ENCODE results near the gene MOXD1. TPM values are rescaled to one million over a fixed set of nuclear protein-coding genes. Genes with fewer than 3 reads are reported as not detected.

Gene MOXD1
- polyA plus RNA-seq, 1 of the 3 experiments (the other 2 are of a cell fraction), result 252 TPM

- Histone ChIP-seq H3K9me2 (no peaks in the 10 kb centered on the region), H2AFZ (ENCODE audit: low read depth) (no peak overlapping the region), H3K27me3 (ENCODE audit: insufficient read depth) (peaks cover 7% of the 10 kb centered on the region; the same call in 1 of the 2 replicates), H3K9me3 (no peaks in the 10 kb centered on the region), H3K4me2 (no peak overlapping the region), H3K4me1 (ENCODE audit: control insufficient read depth in 1 of 2, insufficient read depth in 2 of 2, low read depth in 1 of 2, low read length in 1 of 2) (no peaks in the 10 kb centered on the region), H4K20me1 (ENCODE audit: insufficient read depth) (no peaks in the 10 kb centered on the region), H3K36me3 (replicated peaks in 1 of 2; ENCODE audit: control insufficient read depth in 1 of 2, insufficient read depth in 2 of 2, low read length in 1 of 2) (no peaks in the 10 kb centered on the region), H3K9ac (no peak overlapping the region), H3K4me3 (ENCODE audit: low read depth in 2 of 2, low read length in 1 of 2) (no peak overlapping the region), H3F3A (replicated peaks; ENCODE audit: insufficient read depth) (no peaks in the 10 kb centered on the region), H3K27ac (ENCODE audit: low read depth in 2 of 2, low read length in 1 of 2) (no peak overlapping the region), H3K79me2 (ENCODE audit: insufficient read depth) (no peaks in the 10 kb centered on the region)
- DNase-seq, result no peak
- POLR2A ChIA-PET, result no interaction called here
- CTCF ChIA-PET, result interaction anchor here (11.5 kb wide), 1 partner anchor 18 kb away, joined by 114 read pairs; no protein-coding TSS in a partner anchor
- no peak for TF ChIP-seq POLR2AphosphoS5 (IDR thresholded peaks at IDR 0.05; ENCODE audit: low read depth, low read length)
- TF ChIP-seq NRF1 (IDR thresholded peaks at IDR 0.05; ENCODE audit: low read depth, low read length), result no peak
- no peak for TF ChIP-seq FOSL2 (IDR thresholded peaks at IDR 0.05; ENCODE audit: borderline replicate concordance, low read depth)
- no peak for TF ChIP-seq MEF2A (IDR thresholded peaks at IDR 0.05; ENCODE audit: borderline replicate concordance, low read depth)
- TF ChIP-seq MAX (IDR thresholded peaks at IDR 0.05; ENCODE audit: low read depth), result no peak
- TF ChIP-seq YY1 (IDR thresholded peaks at IDR 0.05; ENCODE audit: low read depth), result no peak
- no peak for TF ChIP-seq CHD2 (IDR thresholded peaks at IDR 0.05; ENCODE audit: low read length, partially characterized antibody)
- TF ChIP-seq PBX3 (IDR thresholded peaks at IDR 0.05), result no peak
- TF ChIP-seq RXRA (IDR thresholded peaks at IDR 0.05; ENCODE audit: borderline replicate concordance, low read depth), result no peak
- TF ChIP-seq SIN3A (IDR thresholded peaks at IDR 0.05; ENCODE audit: borderline replicate concordance, low read depth, low read length), result no peak
- TF ChIP-seq NFIC (IDR thresholded peaks at IDR 0.05; ENCODE audit: borderline replicate concordance), result no peak
- no peak for TF ChIP-seq TCF12 (IDR thresholded peaks at IDR 0.05)
- TF ChIP-seq USF2 (IDR thresholded peaks at IDR 0.05; ENCODE audit: borderline replicate concordance, low read depth, low read length), result no peak
- no peak for TF ChIP-seq TEAD4 (IDR thresholded peaks at IDR 0.05; ENCODE audit: borderline replicate concordance, insufficient read depth)
- no peak for TF ChIP-seq RFX5 (IDR thresholded peaks at IDR 0.05; ENCODE audit: low read length)
- no peak for TF ChIP-seq ELF1 (IDR thresholded peaks at IDR 0.05)
- TF ChIP-seq GATA2 (CRISPR knock-in tag; IDR thresholded peaks at IDR 0.05), result no peak
Observed at GRCh38 chr6:132261354-132261753, 139.9 kb downstream of the MOXD1 start.

- TF ChIP-seq PBX3 (IDR thresholded peaks at IDR 0.05) (no peak), CTCF (IDR thresholded peaks at IDR 0.05) (peak; percentile 54), RAD21 (IDR thresholded peaks at IDR 0.05; ENCODE audit: low read length) (peak; percentile 24; the same call in 1 of the 2 replicates)
- 0% methylated on average over 2 of the region's 2 CpGs for WGBS (ENCODE audit: low lambda C conversion rate)
- POLR2A ChIA-PET, result no interaction called here
- Histone ChIP-seq H3K9ac (no peak overlapping the region), H3K4me1 (ENCODE audit: control insufficient read depth in 1 of 2, insufficient read depth in 2 of 2, low read depth in 1 of 2, low read length in 1 of 2) (no peaks in the 10 kb centered on the region), H3K4me2 (no peak overlapping the region), H3K27ac (ENCODE audit: low read depth in 2 of 2, low read length in 1 of 2) (no peak overlapping the region), H3K4me3 (ENCODE audit: low read depth in 2 of 2, low read length in 1 of 2) (no peak overlapping the region), H3K9me3 (no peaks in the 10 kb centered on the region), H3K9me2 (no peaks in the 10 kb centered on the region), H3K36me3 (replicated peaks in 1 of 2; ENCODE audit: control insufficient read depth in 1 of 2, insufficient read depth in 2 of 2, low read length in 1 of 2) (no peaks in the 10 kb centered on the region), H4K20me1 (ENCODE audit: insufficient read depth) (no peaks in the 10 kb centered on the region), H3K79me2 (ENCODE audit: insufficient read depth) (no peaks in the 10 kb centered on the region), H3F3A (replicated peaks; ENCODE audit: insufficient read depth) (no peaks in the 10 kb centered on the region), H2AFZ (ENCODE audit: low read depth) (no peak overlapping the region), H3K27me3 (ENCODE audit: insufficient read depth) (peaks cover 7% of the 10 kb centered on the region; the same call in 1 of the 2 replicates)
- CTCF ChIA-PET, result interaction anchor here (11.5 kb wide), 1 partner anchor 20 kb away, joined by 114 read pairs; no protein-coding TSS in a partner anchor
- DNase-seq, result no peak
Observed at GRCh38 chr6:132259070-132259469, 142.2 kb downstream of the MOXD1 start.

Measured in SK-N-SH (cell line).